Ascending aorta (tissue), 2 donors: Measurements from ENCODE around the gene ILK. TPM values are rescaled to one million over a fixed set of nuclear protein-coding genes. Genes with fewer than 3 reads are reported as not detected.
A peak's percentile ranks its signal among the peaks of the same experiment; 100 is the strongest.

Experiments used
- DNase-seq, 2 donors: peaks; one replicate each; pipeline ENCODE4 v3.0.0-alpha.2; 2019; ENCODE audit warnings: low spot score in 2 of 2
- H3K27ac ChIP-seq, 2 donors: fragments of 200-600 bp; sonication (generic); one replicate each; pipeline ENCODE4 v1.5.1; 2016 to 2017; ENCODE audit warnings: mild to moderate bottlenecking in 1 of 2
- H3K27me3 ChIP-seq: fragments of 200-600 bp; sonication (generic); one replicate; pipeline ENCODE4 v1.5.1; 2017
- H3K36me3 ChIP-seq, 2 donors: fragments of 200-600 bp; sonication (generic); one replicate each; pipeline ENCODE4 v1.5.1; 2016
- H3K4me1 ChIP-seq, 2 donors: fragments of 200-600 bp; sonication (generic); one replicate each; pipeline ENCODE4 v1.5.1; 2016 to 2017; ENCODE audit warnings: mild to moderate bottlenecking in 1 of 2
- H3K4me3 ChIP-seq, 2 donors: fragments of 200-600 bp; sonication (generic); one replicate each; pipeline ENCODE4 v1.5.1; 2016 to 2017; ENCODE audit warnings: mild to moderate bottlenecking in 1 of 2
- H3K9me3 ChIP-seq, 2 donors: fragments of 200-600 bp; sonication (generic); one replicate each; pipeline ENCODE4 v1.5.1; 2016
- CTCF ChIP-seq, 3 experiments: fragments of 200-600 bp in 2 of 3; fragments of 450-650 bp in 1 of 3; sonication (generic) in 2 of 3; IDR thresholded peaks; one replicate each; pipeline ENCODE4 v1.5.1; 2016 to 2019; ENCODE audit warnings: antibody characterized with exemption in 3 of 3, mild to moderate bottlenecking in 1 of 3, moderate library complexity in 1 of 3
- intact Hi-C: fragments of 100-400 bp; cut with DNase I; formaldehyde crosslinking; loops from one replicate; pipeline ENCODE4 v1.15.1; 2023
- total RNA-seq: library from RNA; depleted of rRNA; stranded (reverse); fragments of >200 nt; gene quantifications from one replicate; pipeline ENCODE4 v1.1.0, GENCODE V29; 2016

Gene ILK
- total RNA-seq, 1 donor from 2014 or later: 183 TPM

- DNase-seq: no peak
- H3K36me3 ChIP-seq: peaks cover 0 to 2% of the 10 kb centered on the region in 2 donors
- no peak overlapping the region for H3K4me3 ChIP-seq
- no peak overlapping the region for H3K27ac ChIP-seq
- H3K4me1 ChIP-seq: peaks cover 0 to 3% of the 10 kb centered on the region in 2 donors
- intact Hi-C loops: no loop called here
- peaks cover 0 to 19% of the 10 kb centered on the region in 2 donors for H3K9me3 ChIP-seq
- no peak for TF ChIP-seq CTCF (IDR thresholded peaks at IDR 0.05)
- H3K27me3 ChIP-seq: no peaks in the 10 kb centered on the region
Measured at GRCh38 chr11:6586434-6587359, 16.9 kb upstream of the ILK start.

GRCh38 chr11:6587360-6587953 is 16.1 kb upstream of the ILK start:
- Histone ChIP-seq H3K27me3 (no peaks in the 10 kb centered on the region), H3K4me3 (no peak overlapping the region), H3K9me3 (peaks cover 0 to 19% of the 10 kb centered on the region in 2 donors), H3K4me1 (peaks cover 0 to 3% of the 10 kb centered on the region in 2 donors), H3K27ac (no peak overlapping the region), H3K36me3 (peaks cover 3 to 8% of the 10 kb centered on the region in 2 donors)
- no peak for DNase-seq
- intact Hi-C loops: no loop called here
- TF ChIP-seq CTCF (IDR thresholded peaks at IDR 0.05): no peak

GRCh38 chr11:6588018-6588417 is 15.6 kb upstream of the ILK start:
- H3K9me3 ChIP-seq: peaks cover 0 to 16% of the 10 kb centered on the region in 2 donors
- H3K4me3 ChIP-seq: no peak overlapping the region
- no peak for TF ChIP-seq CTCF (IDR thresholded peaks at IDR 0.05)
- H3K4me1 ChIP-seq: peaks cover 0 to 3% of the 10 kb centered on the region in 2 donors
- DNase-seq: no peak
- no peaks in the 10 kb centered on the region for H3K27me3 ChIP-seq
- H3K36me3 ChIP-seq: peaks cover 4 to 11% of the 10 kb centered on the region in 2 donors
- no peak overlapping the region for H3K27ac ChIP-seq
- intact Hi-C loops: no loop called here

GRCh38 chr11:6594142-6594768 is 9.3 kb upstream of the ILK start:
- H3K9me3 ChIP-seq: no peaks in the 10 kb centered on the region
- H3K4me1 ChIP-seq: peaks cover 0 to 12% of the 10 kb centered on the region in 2 donors
- TF ChIP-seq CTCF (IDR thresholded peaks at IDR 0.05): no peak
- no peak overlapping the region for H3K27ac ChIP-seq
- intact Hi-C loops: no loop called here
- H3K4me3 ChIP-seq: no peak overlapping the region
- H3K36me3 ChIP-seq: peaks cover 9 to 50% of the 10 kb centered on the region in 2 donors
- H3K27me3 ChIP-seq: no peaks in the 10 kb centered on the region
- DNase-seq: no peak

- no peak for DNase-seq
- H3K27me3 ChIP-seq: no peaks in the 10 kb centered on the region
- intact Hi-C loops: no loop called here
- no peaks in the 10 kb centered on the region for H3K9me3 ChIP-seq
- H3K4me1 ChIP-seq: peaks cover 0 to 14% of the 10 kb centered on the region in 2 donors
- H3K36me3 ChIP-seq: peaks cover 30 to 70% of the 10 kb centered on the region in 2 donors
- H3K27ac ChIP-seq: peak overlapping the region; percentile 4 to 18
- no peak overlapping the region for H3K4me3 ChIP-seq
- TF ChIP-seq CTCF (IDR thresholded peaks at IDR 0.05): no peak
Measured at GRCh38 chr11:6596239-6596877, 7.2 kb upstream of the ILK start.
